GM18502 (cell line): ENCODE measurements around the gene IFFO2.
A peak's percentile ranks its signal among the peaks of the same experiment; 100 is the strongest.

ENCODE experiments used
- ATAC-seq: cut with Tn5 transposase; IDR thresholded peaks from one replicate; pipeline ENCODE4 v1.9.1; 2021; ENCODE audit warnings: mild to moderate bottlenecking; ENCODE audit not compliant: unreplicated experiment, poor library complexity

The IFFO2 gene

DNA sequence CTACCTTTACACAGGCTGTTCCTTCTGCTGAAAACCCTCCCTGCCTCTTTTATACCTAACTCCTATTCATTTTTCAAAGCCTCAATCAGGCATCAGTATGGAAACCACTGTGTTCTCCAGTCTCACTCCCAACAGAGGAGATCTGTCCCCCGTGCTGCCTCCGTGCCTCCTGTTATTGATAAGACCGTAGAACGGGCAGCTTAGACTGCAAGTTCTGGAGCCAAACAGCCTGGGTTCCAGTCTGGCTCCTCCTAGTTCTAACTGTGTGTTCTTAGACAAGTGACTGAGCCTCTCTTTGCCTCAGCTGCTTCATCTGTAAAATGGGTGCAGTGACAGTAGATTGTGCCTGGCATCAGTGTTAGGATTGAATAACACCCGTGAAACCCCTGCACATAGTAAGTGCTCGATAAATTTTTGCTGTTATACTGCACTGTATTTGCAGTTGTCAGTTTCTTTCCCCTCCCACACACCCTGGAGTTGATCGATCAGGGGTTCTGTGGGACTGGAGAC, 17.0 kb upstream of the IFFO2 start:
- no peak for ATAC-seq

DNA sequence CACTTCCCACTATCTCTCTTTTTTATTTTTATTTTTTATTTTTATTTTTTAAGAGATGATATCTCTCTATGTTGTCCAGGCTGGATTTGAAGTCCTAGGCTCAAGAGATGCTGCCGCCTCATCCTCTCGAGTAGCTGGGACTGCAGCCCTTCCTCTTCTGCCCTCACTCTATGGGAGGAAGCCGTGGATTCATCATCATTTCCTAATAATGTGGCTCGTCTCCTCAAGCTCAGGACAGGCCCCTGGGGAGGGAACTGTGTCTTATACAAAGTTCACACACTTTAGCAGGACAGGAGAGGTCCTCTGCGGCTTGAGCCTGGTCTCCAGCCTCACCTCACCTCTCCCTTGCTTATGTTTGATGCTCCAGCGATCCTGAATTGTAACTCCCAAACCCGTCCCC, 16.5 kb upstream of the IFFO2 start:
- no peak for ATAC-seq

DNA sequence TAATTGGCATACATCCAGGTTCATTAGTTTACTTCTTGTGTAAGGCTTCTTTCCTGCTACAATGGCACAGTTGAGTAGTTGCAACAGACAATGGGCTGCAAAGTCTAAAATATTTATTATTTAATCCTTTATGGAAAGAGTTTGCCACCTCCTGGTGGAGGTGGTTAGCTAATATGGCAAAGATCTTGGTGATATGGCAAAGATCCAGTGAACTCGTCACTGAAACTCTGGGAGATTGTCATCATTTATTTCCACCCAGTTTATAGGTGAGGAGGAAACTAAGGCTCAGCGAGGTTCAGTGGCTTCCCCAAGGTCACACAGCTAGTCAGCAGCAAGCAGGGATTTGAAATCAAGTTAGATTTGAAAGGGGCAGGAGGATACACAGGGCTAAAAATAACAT, 16.1 kb upstream of the IFFO2 start:
- ATAC-seq: no peak

DNA sequence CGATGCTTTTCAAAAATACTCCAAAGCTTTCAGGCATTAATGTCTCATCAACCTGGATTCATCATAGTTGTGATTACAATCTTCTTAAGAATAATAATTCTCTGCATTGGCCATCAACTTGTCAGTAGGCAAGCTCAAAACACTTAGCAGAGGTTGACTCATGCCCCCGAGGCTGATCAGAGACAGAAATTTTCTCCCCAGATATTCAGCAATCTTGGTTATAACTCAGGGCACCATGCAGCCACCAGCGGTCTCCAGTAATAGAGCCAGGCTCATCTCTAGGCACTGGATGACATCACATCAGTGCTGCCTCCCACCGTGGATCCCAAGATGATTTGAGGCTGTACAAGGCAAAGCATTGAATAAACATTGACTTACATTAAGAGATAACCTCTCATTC, 14.3 kb upstream of the IFFO2 start:
- ATAC-seq: no peak

DNA sequence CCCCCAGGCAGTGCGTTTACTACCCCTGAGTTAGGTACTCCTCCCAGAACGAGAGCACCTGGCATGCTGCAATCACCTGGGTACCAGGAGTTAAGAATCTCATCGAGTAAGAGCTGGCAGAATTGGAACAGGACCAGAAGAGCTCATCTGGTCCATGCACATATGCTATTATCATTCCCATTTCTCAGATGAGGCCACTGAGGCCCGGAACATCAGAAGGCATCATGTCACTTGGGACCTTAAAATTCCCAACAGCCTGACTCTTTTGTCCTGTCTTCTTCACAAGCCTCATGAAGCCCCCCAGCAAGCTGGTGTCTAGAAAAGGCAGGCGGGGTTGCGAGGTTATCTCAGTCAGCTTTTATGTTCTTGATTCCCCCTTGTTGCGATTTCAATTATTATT, 13.9 kb upstream of the IFFO2 start:
- no peak for ATAC-seq

DNA sequence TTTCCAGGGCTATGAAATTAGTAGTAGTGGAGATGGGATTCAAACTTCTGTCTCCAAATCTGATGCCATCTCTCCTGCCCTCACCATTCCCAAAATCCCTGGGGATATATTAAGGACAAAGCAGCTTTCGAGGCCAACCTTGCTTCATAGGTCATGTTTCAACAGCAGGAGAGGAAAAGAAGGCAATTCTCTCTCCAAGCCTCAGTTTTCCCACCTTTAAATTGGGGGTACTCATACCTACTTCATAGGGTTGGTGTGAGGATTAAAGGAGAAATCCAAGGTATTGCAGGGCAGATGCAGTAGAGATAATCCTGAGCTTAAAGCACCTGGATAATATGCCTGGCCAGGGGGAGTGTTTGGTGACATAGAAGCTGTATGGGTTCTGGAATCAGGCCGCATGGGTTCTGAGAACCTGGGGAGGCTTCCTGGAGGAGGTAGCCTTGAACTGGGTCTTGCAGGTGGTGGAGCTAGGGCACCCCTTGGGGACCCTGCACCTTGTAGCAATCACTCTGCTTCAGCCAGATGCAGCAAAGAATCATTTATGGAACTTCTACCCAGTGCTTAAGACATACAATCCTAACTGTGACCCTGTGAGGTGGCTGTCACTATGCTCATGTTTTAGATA, 10.7 kb upstream of the IFFO2 start:
- ATAC-seq: no peak

DNA sequence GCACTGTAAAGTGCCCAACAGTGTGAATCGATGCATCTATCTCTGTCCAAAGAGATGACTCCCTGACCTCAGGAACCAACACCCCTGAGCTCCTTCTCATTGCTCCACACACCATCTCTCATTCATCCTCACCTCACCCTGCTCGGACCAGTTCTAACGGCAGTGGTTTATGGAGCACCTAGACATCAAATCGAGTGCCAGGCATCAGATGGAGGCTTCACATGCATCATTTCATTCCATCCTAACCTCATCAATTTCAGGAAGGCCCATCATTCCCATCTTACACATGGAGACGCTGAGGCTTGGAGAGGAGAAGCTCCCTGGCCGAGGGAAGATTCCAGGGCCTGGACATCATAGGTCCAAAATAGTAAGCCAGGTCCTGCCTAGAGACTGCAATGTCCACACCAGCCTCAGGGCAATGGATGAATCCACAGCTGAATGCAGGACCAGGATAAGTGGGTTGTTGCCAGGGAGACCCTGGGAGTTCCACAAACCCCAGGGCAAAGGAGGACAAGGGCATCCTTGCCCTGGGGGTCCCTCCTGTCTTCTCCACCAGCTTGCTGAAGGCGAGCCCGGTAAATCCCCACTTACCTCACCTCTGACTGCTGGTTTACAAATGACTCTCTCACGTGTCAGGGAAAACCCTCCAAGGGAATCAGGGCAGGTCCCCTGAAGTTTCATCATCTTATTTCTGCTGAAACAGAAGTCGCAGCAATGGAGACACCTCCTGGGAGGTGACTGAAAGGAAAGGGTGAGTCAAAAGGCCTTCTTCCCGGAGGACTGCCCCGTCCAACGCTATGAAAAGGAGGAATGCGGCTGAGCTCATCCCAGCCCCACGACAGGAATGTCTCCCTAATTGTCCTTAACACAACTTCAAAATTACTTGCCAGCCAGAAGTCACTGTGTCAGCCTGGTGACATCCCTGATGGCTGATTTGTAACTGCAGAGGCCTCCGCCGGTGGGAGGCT, 9.0 kb upstream of the IFFO2 start:
- no peak for ATAC-seq

DNA sequence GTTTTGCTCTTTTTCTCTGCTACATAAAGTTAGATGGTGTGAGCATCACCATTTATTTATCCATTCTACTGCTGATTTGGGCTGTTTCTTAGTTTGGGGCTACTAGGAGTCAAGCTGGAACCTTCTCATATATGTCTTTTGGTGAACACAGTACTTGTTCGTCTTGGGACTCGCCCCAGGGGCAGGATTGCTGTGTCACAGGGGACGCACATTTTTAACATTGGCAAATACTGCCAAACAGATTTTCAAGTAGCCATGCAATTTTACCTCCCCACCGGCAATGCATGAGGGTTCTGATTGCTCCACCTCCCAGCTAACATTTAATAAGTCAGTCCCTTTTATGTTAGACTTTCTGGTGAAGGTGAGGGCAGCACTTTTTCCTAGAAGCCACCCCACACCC, 7.5 kb upstream of the IFFO2 start:
- no peak for ATAC-seq

DNA sequence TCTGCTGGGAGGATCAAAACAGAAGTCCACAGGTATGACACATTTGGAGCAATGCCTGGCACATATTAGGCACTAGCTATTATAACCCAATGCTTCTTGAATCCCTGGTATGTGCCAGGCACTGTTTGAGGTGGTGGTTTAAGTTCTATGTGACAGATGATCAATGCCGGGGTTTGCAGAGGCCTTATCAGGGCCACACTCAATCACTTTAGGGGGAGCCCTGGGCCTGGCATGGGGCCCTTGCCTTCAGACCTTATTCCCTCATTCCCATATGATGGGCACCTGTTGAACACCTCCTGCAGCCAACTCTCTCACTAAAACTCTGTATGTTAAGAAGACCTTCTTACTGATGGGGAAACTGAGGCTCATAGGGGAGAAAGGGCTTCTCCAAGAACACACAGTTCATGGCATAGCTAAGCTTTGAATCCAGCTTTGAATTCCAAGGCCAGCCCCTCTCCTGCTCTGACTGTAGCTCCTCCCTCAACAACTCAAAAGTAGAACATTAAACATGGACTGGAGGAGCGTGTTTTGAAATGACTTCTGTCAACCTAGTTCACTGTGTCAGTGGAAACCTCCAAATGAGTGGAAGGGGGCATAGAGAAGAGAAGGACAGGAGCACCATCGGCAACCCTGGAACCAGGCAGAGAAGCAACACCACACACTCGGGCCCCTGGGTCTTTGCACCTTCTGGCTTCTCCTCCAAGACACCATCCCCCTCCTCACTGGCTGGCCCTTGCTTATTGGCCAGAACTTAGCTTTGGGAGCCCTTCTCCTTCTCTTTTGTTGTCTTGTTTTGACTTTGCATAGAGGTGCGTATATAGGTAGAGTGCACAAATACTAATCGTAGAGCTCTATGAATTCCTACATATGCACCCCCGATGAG, 6.6 kb upstream of the IFFO2 start:
- no peak for ATAC-seq

DNA sequence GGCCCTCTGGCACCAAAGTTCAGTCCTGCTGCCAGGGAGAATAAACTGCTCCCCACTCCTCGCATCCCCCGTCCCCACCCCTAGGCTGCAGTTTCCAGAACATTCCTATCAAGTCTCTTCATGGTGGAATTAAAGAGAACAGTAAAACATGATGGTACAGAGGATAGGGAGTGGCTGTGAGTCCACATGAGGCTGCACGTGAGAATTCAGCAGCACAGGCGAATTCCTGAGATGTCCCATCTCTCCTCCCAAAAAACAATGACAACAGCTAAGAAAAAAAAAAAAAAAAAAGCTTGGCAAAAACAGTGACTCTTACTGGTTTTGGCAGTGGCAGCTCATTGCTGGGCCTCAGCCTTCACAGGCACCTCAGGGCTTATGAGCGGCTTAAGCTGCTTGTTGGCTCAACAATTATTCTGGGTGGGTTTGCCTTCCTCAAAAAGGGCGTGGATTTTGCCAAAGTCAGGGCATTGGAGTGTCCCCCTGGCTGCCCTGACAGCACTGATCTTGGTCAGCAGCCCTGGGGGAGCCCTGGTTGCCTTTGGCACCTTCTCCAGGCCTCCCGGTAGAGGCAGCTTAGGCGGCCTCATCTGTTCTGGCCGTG, 5.7 kb upstream of the IFFO2 start:
- no peak for ATAC-seq

DNA sequence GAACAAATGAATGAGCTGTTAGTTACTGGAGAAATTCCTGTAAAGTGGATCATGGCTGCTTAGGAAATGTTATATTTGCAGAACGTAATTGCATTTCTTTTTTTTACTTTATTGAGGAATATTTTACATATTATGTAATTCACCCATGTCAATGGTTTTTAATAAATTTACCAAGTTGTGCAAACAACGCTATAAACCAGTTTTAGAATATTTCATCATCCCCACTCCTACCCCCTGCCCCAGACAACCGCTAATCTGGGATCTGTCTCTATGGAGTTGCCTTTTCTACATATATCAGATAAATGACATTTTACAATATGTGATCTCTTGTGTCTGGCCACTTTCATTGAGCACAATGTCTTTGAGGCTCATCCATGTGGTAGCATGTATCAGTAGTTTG, 4.3 kb upstream of the IFFO2 start:
- no peak for ATAC-seq

DNA sequence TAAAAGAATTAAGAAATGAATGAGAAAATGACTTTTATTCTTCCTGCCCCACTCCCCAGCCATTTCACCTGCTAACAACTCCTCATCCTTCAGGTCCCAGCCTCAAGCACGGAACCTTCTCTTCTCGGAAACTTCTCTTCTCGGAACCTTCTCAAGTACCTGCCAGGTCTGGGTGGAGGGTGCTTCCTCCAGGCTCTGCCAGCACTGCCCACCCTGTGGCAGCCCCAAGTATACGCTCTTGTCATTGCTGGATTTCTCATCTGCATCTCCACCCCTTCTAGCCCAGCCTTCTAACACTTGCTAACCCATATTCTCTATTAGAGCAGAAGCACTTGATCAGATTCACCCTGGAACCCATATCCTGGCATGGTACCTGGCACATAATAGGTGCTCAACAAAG, 3.9 kb upstream of the IFFO2 start:
- ATAC-seq: no peak

DNA sequence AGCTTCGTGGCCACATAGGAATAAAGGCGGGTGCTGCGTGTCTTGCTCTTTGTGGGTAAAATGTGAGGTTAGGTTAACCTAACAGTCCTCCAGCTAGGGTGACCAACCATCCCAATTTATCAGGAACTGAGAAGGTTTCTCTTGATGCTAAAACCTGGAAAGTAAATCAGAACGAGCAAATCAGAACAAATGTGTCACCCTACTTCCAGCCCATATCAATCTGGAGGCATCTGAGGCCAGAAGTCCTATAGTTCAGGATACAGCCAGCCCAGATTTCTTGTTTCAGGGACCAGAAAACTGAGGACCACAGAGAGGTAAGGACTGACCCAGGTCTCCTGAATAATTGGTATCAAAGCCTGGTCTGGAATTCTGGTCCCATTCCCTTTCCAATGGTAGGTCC, 3.1 kb upstream of the IFFO2 start:
- ATAC-seq: no peak

DNA sequence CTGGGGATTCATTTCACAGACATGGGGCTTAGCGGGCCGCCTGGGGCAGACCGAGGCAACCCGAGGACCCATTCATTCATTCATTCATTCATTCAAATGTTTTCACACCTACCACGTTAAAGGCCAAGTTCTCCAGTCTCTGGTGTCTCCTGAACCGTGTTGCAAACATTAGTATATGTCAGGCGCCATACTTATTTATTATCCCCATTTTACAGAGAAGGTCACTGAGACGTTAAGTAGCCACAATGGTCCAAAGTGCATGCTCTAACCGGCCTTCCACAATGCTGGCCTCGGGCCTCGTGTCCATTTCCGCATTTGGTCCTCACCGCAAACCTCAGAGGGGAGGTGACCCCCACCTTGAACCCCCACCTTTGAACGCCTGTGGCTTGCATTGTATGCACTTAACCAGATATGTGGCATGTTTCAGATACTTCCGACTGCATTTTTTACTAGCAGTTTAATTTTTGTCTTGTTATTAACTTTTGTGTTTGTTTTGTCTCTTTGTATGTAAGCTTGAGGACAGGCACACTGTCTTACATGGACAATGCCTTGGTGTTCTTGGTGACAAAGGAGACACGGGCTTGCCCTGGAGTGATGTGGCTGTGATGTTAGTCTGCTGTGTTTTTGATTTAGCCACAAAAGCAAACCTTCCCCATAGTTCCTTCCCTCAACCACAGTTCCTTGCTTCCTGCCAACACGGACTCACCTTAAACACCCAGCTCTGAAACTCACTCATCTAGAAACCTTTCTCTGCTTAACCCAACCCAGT, 1.2 kb upstream of the IFFO2 start:
- ATAC-seq: no peak

DNA sequence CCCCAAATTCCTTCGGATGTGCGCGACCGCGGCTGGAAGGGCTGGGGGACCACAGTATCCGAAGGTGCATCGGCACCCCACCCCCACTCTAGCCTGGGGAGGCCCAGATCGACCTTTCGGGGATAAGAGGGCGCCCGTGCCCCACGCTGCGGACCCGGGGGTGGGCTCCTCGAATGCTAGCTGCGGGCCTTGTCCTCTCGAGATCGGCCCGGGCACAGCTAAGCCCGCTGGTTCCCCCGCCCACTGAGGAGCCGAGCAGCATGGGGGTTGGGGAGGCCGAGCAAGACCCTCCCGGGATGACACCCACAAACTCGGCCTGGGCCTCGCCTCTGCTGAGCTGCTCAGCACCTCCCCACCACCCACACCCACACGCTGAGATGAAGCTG, 653 bp upstream of the IFFO2 start:
- ATAC-seq: no peak

DNA sequence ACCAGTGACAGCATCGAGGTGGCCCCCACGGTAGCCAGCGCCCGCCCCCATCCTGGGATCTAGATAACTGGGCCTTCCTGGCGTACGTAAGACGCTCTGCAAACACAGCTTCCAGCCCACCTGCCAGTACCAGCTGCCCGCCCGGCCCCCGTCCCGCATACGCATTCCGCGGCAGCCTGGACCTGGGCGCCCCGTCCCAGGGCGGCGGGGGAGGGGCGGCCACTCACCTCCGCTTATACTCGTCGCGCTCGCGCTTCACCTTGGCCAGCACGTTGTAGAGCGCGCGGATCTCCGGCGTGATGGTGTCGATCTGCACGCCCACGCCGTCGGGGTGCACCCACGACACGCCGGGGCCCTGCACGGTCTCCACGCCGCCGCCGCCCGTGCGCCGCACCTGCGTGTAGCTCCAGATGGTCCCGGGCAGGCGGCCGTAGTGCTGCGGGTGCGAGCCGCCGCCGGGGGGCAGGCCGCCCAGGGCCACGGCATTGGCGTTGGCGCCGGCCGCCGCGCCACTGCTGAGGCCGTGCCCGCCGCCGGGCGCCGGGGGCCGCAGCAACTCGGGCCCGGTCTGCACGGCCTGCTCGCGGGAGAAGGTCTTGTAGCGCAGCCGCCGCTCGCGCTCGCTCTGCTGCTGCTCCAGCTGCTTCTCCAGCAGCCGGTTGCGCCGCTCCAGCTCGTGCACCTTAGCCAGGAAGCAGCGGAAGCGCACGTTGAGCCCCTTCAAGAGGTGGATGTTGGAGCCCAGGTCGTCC, 859 bp downstream of the IFFO2 start:
- peak; percentile 14 for ATAC-seq

DNA sequence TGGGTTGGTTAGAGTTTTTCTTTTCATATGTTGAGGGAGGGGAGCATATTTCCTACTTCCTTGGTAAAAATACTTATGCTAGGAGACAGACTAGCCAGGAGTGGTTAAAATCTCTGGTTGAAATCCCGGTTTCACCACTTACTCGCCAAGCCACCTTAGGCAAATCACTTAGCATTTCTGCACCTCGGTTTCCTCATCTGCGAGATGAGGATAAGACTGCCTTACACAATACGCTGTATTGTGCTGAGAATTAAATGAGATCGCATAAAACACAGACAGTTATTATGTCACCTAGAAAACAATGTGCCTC, 1.4 kb downstream of the IFFO2 start:
- no peak for ATAC-seq

DNA sequence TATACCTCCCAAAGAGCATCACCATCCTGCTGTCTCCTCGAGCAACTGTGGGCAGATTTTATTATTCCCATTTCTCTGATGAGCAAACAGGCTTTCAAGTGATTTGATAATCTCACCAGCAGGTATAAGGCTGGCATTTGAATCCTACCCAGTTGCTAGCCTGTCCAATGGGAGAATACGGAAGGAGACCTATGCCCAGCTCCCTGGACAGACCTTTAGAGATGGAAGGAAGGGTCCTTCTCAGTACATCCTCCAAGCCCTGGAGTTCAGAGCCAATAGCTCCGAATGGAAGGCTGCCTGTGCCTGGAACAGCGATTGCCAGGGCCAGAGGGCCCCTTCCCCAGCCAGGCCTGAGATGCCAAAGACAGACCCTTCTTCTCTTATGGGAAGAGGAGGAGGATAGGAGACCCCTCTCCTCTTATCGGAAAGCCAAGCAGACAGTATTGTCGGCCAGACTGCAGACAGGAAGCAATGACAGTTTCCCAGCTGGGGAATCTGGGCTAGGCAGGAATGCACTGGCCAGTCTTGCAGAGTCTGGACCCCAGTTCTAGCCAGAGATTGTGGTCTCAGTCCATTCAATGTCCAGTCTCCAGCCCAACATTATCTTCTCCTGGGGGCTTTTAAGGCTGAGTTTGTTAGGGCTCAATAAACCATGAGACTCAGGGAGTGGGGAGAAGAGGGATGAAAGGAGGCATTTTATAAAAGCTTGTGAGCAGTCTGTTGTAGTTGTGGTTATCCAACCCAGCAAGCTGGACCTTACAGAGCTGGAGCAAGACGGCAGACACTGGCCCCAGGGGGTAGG, 2.0 kb downstream of the IFFO2 start:
- ATAC-seq: no peak
